Omental fat pad (tissue), 4 donors: ENCODE results near the gene DOK7. TPM values are rescaled to one million over a fixed set of nuclear protein-coding genes. Genes with fewer than 3 reads are reported as not detected.

Experiments
- ATAC-seq: fragments of 150-250 bp; one replicate; pipeline ENCODE4 v1.9.1; 2016; ENCODE audit warnings: mild to moderate bottlenecking, moderate library complexity; ENCODE audit not compliant: low FRiP score
- DNase-seq: peaks from one replicate; pipeline ENCODE4 v3.0.0-alpha.2; 2019; ENCODE audit warnings: low spot score
- total RNA-seq, 4 donors: library from RNA; depleted of rRNA; stranded (reverse); fragments of >200 nt; gene quantifications; one replicate each; pipeline ENCODE4 v1.1.0, GENCODE V29; 2016
- TF ChIP-seq, protein P1 (sequence below), 3 donors: fragments of 450-650 bp; IDR thresholded peaks; one replicate each; pipeline ENCODE4 v1.5.1; 2016 to 2017; ENCODE audit warnings: antibody characterized with exemption in 3 of 3, mild to moderate bottlenecking in 3 of 3, moderate library complexity in 2 of 3

Gene DOK7
- total RNA-seq, 4 donors from 2014 or later, result not detected

DNA sequence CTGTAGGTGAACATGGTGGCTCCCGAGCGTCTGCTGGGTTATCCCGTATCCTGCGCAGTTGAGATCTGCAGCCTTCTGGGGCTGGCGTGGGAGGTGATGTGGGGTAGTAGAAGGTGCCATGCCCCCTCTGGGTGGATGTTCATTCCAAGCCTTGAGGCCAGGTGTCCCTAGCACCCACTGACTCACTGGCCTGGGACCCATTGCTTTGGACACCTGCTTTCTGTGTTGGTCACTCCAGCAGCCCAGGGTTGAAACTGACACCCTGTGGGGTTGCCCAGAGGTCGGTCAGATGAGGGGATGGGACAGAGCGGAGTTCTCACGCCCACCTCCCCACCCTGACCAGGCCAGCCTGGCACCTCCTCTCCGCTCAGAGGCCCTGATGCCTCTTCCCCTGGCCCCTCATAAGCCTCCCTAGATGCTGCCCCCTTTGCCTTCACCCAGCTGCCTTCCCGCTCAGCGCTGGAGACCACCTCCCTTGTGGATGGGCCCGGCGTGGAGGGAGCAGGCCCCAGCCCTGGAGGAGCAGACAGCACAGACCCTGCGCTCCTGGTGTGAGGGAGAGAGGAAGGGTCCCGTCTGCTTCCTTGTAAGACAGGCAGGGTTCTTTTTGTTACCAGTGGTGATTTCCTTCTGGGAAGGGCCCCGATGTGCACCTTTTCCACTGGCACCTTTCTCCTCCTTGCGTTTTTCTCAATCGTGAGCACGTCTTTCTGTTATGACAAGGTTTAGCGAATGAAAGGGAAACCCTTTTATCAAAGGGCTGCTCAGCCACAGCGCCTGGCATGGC, 2.0 kb downstream of the DOK7 start:
- DNase-seq (no peak), ATAC-seq (no peak)
- TF ChIP-seq, protein P1, sequence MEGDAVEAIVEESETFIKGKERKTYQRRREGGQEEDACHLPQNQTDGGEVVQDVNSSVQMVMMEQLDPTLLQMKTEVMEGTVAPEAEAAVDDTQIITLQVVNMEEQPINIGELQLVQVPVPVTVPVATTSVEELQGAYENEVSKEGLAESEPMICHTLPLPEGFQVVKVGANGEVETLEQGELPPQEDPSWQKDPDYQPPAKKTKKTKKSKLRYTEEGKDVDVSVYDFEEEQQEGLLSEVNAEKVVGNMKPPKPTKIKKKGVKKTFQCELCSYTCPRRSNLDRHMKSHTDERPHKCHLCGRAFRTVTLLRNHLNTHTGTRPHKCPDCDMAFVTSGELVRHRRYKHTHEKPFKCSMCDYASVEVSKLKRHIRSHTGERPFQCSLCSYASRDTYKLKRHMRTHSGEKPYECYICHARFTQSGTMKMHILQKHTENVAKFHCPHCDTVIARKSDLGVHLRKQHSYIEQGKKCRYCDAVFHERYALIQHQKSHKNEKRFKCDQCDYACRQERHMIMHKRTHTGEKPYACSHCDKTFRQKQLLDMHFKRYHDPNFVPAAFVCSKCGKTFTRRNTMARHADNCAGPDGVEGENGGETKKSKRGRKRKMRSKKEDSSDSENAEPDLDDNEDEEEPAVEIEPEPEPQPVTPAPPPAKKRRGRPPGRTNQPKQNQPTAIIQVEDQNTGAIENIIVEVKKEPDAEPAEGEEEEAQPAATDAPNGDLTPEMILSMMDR (IDR thresholded peaks at IDR 0.05), result no peak

DNA sequence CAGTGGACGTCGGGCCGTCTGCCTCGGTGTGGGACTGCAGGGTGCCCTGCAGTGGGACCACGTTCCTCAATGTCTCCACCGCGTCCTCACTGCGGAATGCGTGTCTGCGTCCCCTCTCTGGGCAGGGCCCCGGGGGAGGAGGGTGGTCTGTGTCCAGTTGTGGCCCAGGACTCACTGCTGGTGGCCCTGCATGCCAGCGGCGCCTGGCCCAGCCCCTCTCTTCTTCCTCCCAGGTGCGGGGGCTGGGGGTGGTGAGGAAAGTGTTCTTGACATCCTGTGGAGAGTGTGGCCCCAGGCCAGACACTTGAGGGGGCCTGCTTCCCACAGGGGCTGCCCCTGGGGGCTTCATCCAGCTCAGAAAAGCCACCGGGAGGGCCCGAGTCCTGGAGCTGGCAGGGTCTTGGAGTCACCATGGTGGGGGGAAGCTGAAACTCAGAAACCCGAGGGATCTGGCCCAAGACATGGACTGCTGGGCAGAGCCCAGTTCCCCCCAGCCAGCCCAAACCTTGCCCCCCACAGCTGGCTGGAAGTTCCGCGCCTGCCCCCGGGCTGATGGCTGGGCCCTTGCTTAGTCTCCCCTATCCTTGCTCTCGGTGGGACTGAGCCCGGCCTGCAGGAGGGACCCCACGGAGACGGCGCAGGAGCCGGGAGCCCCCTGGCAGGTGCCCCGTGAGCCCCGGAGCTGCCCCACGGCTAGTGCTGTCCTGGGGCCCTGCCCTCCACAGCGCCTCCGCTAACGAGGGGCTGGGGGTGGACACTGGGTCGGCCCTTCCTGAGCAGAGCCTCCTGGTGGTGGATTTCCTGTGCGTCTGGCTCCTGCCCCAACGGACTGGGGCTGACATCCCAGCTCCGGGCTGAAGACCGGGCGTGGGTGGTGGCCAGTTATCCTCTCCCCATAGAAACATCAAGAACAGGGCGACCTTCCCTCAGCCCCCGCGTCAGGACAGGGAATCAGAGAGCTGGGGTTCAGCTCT, 2.9 kb downstream of the DOK7 start:
- ATAC-seq (no peak), DNase-seq (no peak)
- TF ChIP-seq, protein P1 (IDR thresholded peaks at IDR 0.05), result no peak

DNA sequence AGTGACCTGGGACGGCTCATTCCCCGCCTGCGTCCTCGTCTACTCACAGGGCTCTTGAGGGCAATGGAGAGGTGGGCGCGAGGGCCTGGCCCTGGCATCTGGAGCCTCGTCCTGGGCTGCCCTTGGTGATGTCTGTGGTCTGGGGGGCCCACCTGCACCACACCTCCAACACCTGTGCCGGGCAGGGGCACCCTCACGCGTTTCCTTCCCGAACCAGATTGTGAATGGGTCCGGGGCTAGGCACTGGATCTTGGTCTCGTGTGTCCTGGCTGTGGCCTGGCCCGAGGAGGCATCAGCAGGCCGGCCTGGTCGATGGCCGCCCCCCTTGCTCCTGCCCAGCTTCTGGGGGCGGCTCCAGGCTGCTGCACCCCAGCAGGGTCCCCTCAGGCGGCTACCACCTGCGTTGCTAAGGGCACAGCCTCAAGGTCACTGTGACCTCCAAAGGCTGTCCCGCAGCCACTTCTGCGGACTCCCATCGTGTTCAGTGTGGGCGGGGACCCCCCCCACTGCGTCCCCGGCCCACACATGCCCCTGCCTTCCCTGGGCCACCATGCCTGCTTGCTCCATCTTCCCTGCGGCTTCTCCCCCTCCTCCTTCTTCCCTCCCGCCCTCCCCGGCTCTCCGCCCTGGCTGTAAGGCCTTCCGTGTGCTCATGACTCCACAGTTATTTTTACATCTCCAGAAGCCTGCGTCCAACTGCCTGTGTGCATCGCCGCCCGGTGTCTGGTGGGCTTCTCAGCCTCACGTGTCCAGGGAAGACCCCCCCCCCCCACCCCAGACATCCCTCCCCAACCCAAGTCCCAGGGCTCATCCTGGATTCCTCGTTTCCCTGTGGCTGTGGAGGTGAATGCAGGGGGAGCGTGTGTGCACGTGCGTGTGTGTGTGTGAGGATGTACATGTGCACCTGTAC, 3.8 kb downstream of the DOK7 start:
- ATAC-seq (no peak), DNase-seq (no peak)
- TF ChIP-seq, protein P1 (IDR thresholded peaks at IDR 0.05), result no peak

DNA sequence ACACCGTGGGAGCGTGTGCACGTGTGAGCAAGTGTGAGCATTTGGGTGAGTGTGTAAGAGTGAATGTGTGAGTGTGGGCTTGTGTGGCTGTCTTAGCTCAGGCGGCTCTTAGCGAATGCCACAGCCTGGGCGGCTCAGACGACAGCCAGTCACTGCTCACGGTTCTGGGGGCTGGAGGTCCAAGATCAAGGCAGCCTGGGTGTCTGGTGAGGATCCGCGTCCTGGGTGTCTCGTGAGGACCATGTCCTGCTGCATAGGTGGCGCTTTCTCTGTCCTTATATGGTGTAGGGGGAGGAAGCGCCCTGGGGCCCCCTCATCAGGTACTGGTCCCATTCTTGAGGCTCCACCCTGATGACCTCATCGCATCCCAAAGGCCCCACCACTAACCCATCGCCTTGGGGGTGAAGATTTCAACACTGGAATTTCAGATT, 4.5 kb downstream of the DOK7 start:
- DNase-seq (no peak), ATAC-seq (no peak)
- TF ChIP-seq, protein P1 (IDR thresholded peaks at IDR 0.05), result no peak

DNA sequence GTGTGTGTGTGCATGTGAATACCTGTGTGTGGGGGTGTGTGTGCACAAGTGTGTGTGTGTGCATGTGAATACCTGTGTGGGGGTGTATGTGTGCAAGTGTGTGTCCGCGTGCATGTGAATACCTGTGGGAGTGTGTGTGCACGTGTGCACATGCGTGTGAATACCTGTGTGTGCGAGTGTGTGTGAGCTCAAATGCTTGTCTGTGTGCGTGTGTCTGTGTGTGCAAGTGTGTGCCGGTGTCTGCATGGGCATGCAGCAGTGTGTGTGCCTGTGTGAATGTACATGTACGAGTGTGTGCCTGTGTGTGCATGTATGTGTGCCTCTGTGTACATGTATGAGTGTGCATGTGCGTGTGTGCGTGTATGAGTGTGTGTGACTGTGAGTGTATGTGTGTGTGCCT, 5.0 kb downstream of the DOK7 start:
- DNase-seq, result no peak
- TF ChIP-seq, protein P1 (IDR thresholded peaks at IDR 0.05), result no peak
- ATAC-seq, result no peak

DNA sequence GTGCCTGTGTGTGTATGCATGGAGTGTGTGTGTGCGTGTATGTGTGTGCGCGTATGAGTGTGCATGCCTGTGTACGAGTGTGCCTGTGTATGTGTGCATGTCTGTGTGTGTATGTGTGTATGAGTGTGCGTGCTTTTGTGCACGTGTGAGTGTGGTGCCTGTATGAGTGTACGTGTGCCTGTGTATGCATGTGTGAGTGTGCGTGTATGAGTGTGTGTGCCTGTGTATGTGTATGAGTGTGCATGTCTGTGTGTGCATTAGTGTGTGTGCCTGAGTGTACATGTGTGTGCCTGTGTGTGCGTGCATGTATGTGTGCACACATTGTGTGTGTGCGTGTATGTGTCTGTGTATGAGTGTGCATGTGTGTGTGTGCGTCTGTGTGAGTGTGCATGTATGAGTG, 5.7 kb downstream of the DOK7 start:
- TF ChIP-seq, protein P1 (IDR thresholded peaks at IDR 0.05), result no peak
- ATAC-seq (no peak), DNase-seq (no peak)
